GM12878 (cell line): ENCODE data around the gene SLC15A1. TPM values are rescaled to one million over a fixed set of nuclear protein-coding genes. Genes with fewer than 3 reads are reported as not detected.

Source experiments
- ATAC-seq: fragments of 200-7000 bp; cut with Tn5 transposase; 3 replicates; pipeline ENCODE4 v1.9.1; 2020; ENCODE audit warnings: mild to moderate bottlenecking, moderate library complexity
- BruUV-seq: library from RNA; stranded (reverse); fragments of 400-500 nt; replicated peaks from 2 replicates; lab custom pipeline; 2021; lab: Mats Ljungman, UMichigan
- CTCF ChIA-PET: fragments of 300-600 bp; sonication (Branson Sonifier 250); formaldehyde crosslinking; extraction: SDS; loops from one replicate; lab custom pipeline; 2021; ENCODE audit warnings: inconsistent platforms; lab: Yijun Ruan, JAX
- POLR2A ChIA-PET: fragments of 350-600 bp; formaldehyde crosslinking; extraction: SDS; loops from one replicate; lab custom pipeline; 2021; ENCODE audit warnings: inconsistent platforms; lab: Charles Lee
- RAD21 ChIA-PET: fragments of 300-600 bp; sonication (Branson Sonifier 250); formaldehyde crosslinking; loops from one replicate; lab custom pipeline; 2023; ENCODE audit warnings: antibody characterized with exemption; ENCODE audit not compliant: unreplicated experiment; lab: Charles Lee
- SMC1A ChIA-PET: fragments of 300-600 bp; sonication (Branson Sonifier 250); formaldehyde crosslinking; loops from one replicate; lab custom pipeline; 2023; ENCODE audit not compliant: unreplicated experiment, uncharacterized antibody; lab: Charles Lee
- DNase-seq: peaks from one replicate; pipeline ENCODE4 v3.0.0-alpha.2; 2011; ENCODE audit warnings: low read depth, low spot score
- FAIRE-seq: peaks from 3 replicates; lab custom pipeline; 2011; peaks lifted over from hg19 to GRCh38; lab: Jason Lieb, UNC
- H2AFZ ChIP-seq: 2 replicates; pipeline ENCODE4 v1.6.0; 2011; ENCODE audit warnings: low read depth, low read length, control low read depth; ENCODE audit not compliant: control insufficient read depth
- H3K27ac ChIP-seq: 2 replicates; pipeline ENCODE4 v1.5.1; 2011; ENCODE audit warnings: control low read depth; ENCODE audit not compliant: control insufficient read depth, insufficient read depth
- H3K27me3 ChIP-seq, 2 experiments: replicated peaks in 1 of 2; 2 replicates each; pipeline versions ENCODE4 v1.6.0 to v1.6.1; 2011; ENCODE audit warnings: low read length in 1 of 2; ENCODE audit not compliant: control insufficient read depth in 2 of 2, insufficient read depth in 2 of 2
- H3K36me3 ChIP-seq, 2 experiments: 2 replicates each; pipeline ENCODE4 v1.5.1; 2011; ENCODE audit warnings: low read length in 1 of 2; ENCODE audit not compliant: control insufficient read depth in 2 of 2, insufficient read depth in 2 of 2
- H3K4me1 ChIP-seq: 2 replicates; pipeline ENCODE4 v1.6.1; 2011; ENCODE audit warnings: mild to moderate bottlenecking, low read length, moderate library complexity, mixed read lengths; ENCODE audit not compliant: control insufficient read depth, insufficient read depth
- H3K4me2 ChIP-seq: 2 replicates; pipeline ENCODE4 v1.6.0; 2011; ENCODE audit warnings: control low read depth; ENCODE audit not compliant: control insufficient read depth, insufficient read depth
- H3K4me3 ChIP-seq: fragments of 200-600 bp; sonication (generic); 2 replicates; pipeline ENCODE4 v1.5.1; 2016
- H3K79me2 ChIP-seq: 2 replicates; pipeline ENCODE4 v1.6.0; 2011; ENCODE audit warnings: low read length; ENCODE audit not compliant: control insufficient read depth, insufficient read depth
- H3K9ac ChIP-seq: 2 replicates; pipeline ENCODE4 v1.8.0; 2011; ENCODE audit warnings: low read length, control low read depth, mixed read lengths; ENCODE audit not compliant: control insufficient read depth, insufficient read depth
- H3K9me3 ChIP-seq: replicated peaks from 3 replicates; pipeline ENCODE4 v1.5.1; 2011; ENCODE audit warnings: mild to moderate bottlenecking, low read length; ENCODE audit not compliant: control insufficient read depth, insufficient read depth
- H4K20me1 ChIP-seq: 2 replicates; pipeline ENCODE4 v1.6.0; 2011; ENCODE audit not compliant: control insufficient read depth, insufficient read depth
- HDGF ChIP-seq: fragments of 450-650 bp; IDR thresholded peaks from 2 replicates; pipeline ENCODE4 v1.6.1; 2016; ENCODE audit warnings: antibody characterized with exemption
- KLF5 ChIP-seq: fragments of 450-650 bp; IDR thresholded peaks from 2 replicates; pipeline ENCODE4 v1.6.1; 2014; ENCODE audit warnings: mild to moderate bottlenecking; ENCODE audit not compliant: partially characterized antibody
- NFYA ChIP-seq: IDR thresholded peaks from 2 replicates; pipeline ENCODE4 v1.6.1; 2011; ENCODE audit warnings: low read depth, mild to moderate bottlenecking, low read length, improper control_type of control experiment, borderline replicate concordance
- NR2F1 ChIP-seq: fragments of 450-650 bp; conservative IDR thresholded peaks from 2 replicates; pipeline ENCODE4 v1.6.1; 2017; ENCODE audit warnings: mild to moderate bottlenecking
- SIN3A ChIP-seq: IDR thresholded peaks from 2 replicates; pipeline ENCODE4 v1.6.1; 2012; ENCODE audit warnings: low read depth, low read length, improper control_type of control experiment
- SRF ChIP-seq, 2 experiments: IDR thresholded peaks; 2 replicates each; pipeline ENCODE4 v1.6.1; 2011; ENCODE audit warnings: low read depth in 2 of 2, low read length in 2 of 2, mild to moderate bottlenecking in 1 of 2, moderate library complexity in 1 of 2
- TARDBP ChIP-seq: IDR thresholded peaks from 2 replicates; pipeline ENCODE4 v1.6.1; 2016; ENCODE audit warnings: borderline replicate concordance
- WGBS: methylation state at CpG from one replicate; pipeline ENCODE4 v1.1.6; 2016; ENCODE audit warnings: low lambda C conversion rate; ENCODE audit not compliant: insufficient replicate concordance, insufficient coverage; ENCODE audit errors: missing lambda C conversion rate; 5-methylcytosine and 5-hydroxymethylcytosine counted together
- in situ Hi-C: fragments of 300-500 bp; cut with MboI; formaldehyde crosslinking; loops from 9 replicates; pipeline ENCODE4 v1.14.3; 2018; ENCODE audit warnings: mixed read lengths
- intact Hi-C: fragments of 100-400 bp; cut with micrococcal nuclease; formaldehyde crosslinking; loops from one replicate; pipeline ENCODE4 v1.14.2; 2022; ENCODE audit not compliant: unreplicated experiment
- polyA plus RNA-seq, 11 experiments: library from polyadenylated mRNA; depleted of rRNA in 4 of 11; unstranded in 6 of 11; stranded (reverse) in 5 of 11; fragments of >200 nt; fragmentation: Nextera tagmentation in 4 of 11; fragmentation: Illumina TruSeq in 1 of 11; extraction: Ambion mirVana in 4 of 11; extraction: Trizol in 1 of 11; gene quantifications; 1 replicate in 1 of 11; 2 replicates in 10 of 11; pipeline versions ENCODE4 v1.2.1 to v1.2.3, GENCODE V29; 2011 to 2016; ENCODE audit warnings: inconsistent platforms in 2 of 11, missing spikeins in 2 of 11, low read depth in 1 of 11
- total RNA-seq, 4 experiments: library from RNA; depleted of rRNA in 3 of 4; stranded (reverse); fragments of >200 nt in 3 of 4; fragmentation: Illumina TruSeq in 1 of 4; extraction: Trizol in 1 of 4; gene quantifications; 2 replicates each; pipeline versions ENCODE4 v1.2.1 to v1.2.3, GENCODE V29; 2013 to 2021
- TF ChIP-seq, protein P1 (sequence below): IDR thresholded peaks from 2 replicates; pipeline ENCODE4 v1.6.1; 2012; ENCODE audit warnings: low read depth, low read length, improper control_type of control experiment

Gene SLC15A1
- total and polyA plus RNA-seq, 10 of the 15 experiments (the other 5 are each of a cell fraction or from before 2014, with no cell fraction given) = not detected

GRCh38 chr13:98798849-98799645 is 46.6 kb upstream of the SLC15A1 start:
- H3K9me3 ChIP-seq = no peaks in the 10 kb centered on the region
- no peak for TF ChIP-seq NR2F1
- no peak for TF ChIP-seq KLF5
- TF ChIP-seq NFYA = no peak
- TF ChIP-seq, protein P1, sequence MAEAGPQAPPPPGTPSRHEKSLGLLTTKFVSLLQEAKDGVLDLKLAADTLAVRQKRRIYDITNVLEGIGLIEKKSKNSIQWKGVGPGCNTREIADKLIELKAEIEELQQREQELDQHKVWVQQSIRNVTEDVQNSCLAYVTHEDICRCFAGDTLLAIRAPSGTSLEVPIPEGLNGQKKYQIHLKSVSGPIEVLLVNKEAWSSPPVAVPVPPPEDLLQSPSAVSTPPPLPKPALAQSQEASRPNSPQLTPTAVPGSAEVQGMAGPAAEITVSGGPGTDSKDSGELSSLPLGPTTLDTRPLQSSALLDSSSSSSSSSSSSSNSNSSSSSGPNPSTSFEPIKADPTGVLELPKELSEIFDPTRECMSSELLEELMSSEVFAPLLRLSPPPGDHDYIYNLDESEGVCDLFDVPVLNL = no peak
- TF ChIP-seq HDGF = no peak
- no peak for TF ChIP-seq SRF (IDR thresholded peaks at IDR 0.05; ENCODE audit: low read depth in 2 of 2, low read length in 2 of 2)
- no peak for TF ChIP-seq SIN3A
- TF ChIP-seq TARDBP = no peak
- no peaks in the 10 kb centered on the region for H3K4me1 ChIP-seq
- ChIA-PET RAD21 (interaction anchor here (1.1 to 1.2 kb wide), 2 partner anchors 14 to 22 kb away, joined by 3 read pairs; no protein-coding TSS in a partner anchor), CTCF (interaction anchor here (0.7 kb wide), 1 partner anchor 9 kb away, joined by 3 read pairs; no protein-coding TSS in a partner anchor), POLR2A (no interaction called here), SMC1A (interaction anchor here (1.6 kb wide), 1 partner anchor 22 kb away, joined by 4 read pairs; no protein-coding TSS in a partner anchor)
- no peak overlapping the region for H3K27ac ChIP-seq
- H3K4me2 ChIP-seq = no peak overlapping the region
- no peak overlapping the region for H2AFZ ChIP-seq
- BruUV-seq = no TSS peak
- ATAC-seq = no peak
- H3K79me2 ChIP-seq = no peaks in the 10 kb centered on the region
- in situ Hi-C loops (no loop called here), intact Hi-C loops (no loop called here)
- FAIRE-seq = no peak
- H3K36me3 ChIP-seq = no peaks in the 10 kb centered on the region
- no peaks in the 10 kb centered on the region for H3K27me3 ChIP-seq
- no peak for DNase-seq
- no peak overlapping the region for H3K9ac ChIP-seq
- WGBS = 25% methylated on average over 5 of the region's 5 CpGs
- H4K20me1 ChIP-seq = no peaks in the 10 kb centered on the region
- no peak overlapping the region for H3K4me3 ChIP-seq
